MG63 (cell line): ENCODE results near the gene EDAR. TPM values are rescaled to one million over a fixed set of nuclear protein-coding genes. Genes with fewer than 3 reads are reported as not detected.

Source experiments
- DNase-seq: peaks from one replicate; pipeline ENCODE4 v3.0.0-alpha.2; 2020
- H3K27me3 ChIP-seq: fragments of 250-450 bp; sonication (Bioruptor Pico); 2 replicates; pipeline ENCODE4 v1.5.1; 2020; ENCODE audit warnings: mild to moderate bottlenecking, moderate library complexity
- H3K36me3 ChIP-seq: fragments of 250-450 bp; sonication (Bioruptor Pico); 2 replicates; pipeline ENCODE4 v1.5.1; 2020; ENCODE audit warnings: mild to moderate bottlenecking, moderate library complexity
- H3K4me3 ChIP-seq: fragments of 250-450 bp; sonication (Bioruptor Pico); 2 replicates; pipeline ENCODE4 v1.5.1; 2020; ENCODE audit warnings: mild to moderate bottlenecking, moderate library complexity
- H3K9me3 ChIP-seq: fragments of 250-450 bp; sonication (Bioruptor Pico); 2 replicates; pipeline ENCODE4 v1.5.1; 2020; ENCODE audit warnings: mild to moderate bottlenecking, moderate library complexity
- total RNA-seq: library from RNA; depleted of rRNA; stranded (reverse); fragments of >200 nt; shearing (Covaris generic); gene quantifications from 2 replicates; pipeline ENCODE4 v1.2.3, GENCODE V29; 2014; ENCODE audit warnings: low replicate concordance

EDAR gene
- total RNA-seq, 1 experiment from 2014 or later = not detected

DNA sequence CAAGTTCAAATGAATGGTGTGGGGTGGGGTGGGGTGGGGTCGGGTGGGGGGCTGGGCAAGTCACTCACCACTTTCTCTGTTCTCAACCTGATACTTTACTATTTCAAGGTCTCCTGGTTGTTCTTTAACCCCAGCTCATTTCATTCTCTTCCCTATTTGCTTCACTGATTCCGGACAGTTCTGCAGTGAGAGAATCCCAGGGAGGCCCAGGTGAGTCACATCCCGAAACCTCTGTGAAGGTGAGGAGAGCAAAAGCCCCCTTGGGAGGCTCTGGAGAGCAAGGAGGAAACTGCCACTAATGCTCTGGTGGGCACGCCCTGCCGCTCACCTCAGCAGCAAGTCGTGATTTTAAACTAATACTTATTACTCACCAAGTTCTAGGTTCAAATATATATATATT, 8.9 kb downstream of the EDAR start:
- Histone ChIP-seq H3K4me3 (no peak overlapping the region), H3K27me3 (peaks cover 10% of the 10 kb centered on the region), H3K9me3 (no peaks in the 10 kb centered on the region), H3K36me3 (no peaks in the 10 kb centered on the region)
- no peak for DNase-seq

DNA sequence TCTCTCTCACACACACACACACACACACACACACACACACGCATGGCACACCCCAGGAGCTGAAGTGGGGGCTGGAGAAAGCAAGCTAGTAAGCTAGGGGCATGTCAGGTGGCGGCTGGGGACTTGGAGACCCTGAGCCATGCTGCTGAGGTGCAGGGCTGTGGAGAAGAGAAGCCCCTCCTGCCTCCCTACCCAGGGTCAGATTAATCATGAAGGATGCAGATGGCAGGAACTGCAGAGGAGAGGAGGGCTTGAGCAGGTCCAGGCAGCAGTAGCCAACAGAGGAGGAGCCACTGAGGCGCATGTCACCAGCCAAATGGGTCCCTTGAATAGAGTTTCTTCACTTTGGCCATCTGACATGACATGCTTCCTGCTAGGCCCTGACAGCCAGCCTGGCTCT, 9.6 kb downstream of the EDAR start:
- no peak overlapping the region for H3K4me3 ChIP-seq
- no peaks in the 10 kb centered on the region for H3K36me3 ChIP-seq
- no peak for DNase-seq
- H3K27me3 ChIP-seq = peaks cover 10% of the 10 kb centered on the region
- no peaks in the 10 kb centered on the region for H3K9me3 ChIP-seq

DNA sequence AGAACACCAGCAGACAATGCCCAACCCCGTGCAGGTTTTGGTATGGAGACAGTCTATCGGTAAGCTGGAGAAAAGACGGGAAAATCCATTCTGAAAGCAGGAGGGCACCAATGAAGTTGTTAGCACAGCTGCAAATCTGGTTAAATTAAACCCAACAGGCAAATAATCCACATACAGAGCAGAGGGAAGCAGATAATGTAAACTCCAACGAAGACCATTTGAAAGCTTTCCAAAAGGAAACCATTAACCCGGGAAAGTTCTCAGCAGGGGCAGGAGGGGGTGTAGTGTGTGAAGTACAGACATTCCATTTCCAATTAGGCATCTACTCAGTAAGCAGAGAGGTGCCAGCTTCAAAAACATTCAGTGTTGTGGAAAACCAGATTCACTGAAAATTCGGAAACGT, 10.3 kb downstream of the EDAR start:
- H3K27me3 ChIP-seq = peaks cover 10% of the 10 kb centered on the region
- DNase-seq = no peak
- H3K9me3 ChIP-seq = no peaks in the 10 kb centered on the region
- H3K4me3 ChIP-seq = no peak overlapping the region
- no peaks in the 10 kb centered on the region for H3K36me3 ChIP-seq

DNA sequence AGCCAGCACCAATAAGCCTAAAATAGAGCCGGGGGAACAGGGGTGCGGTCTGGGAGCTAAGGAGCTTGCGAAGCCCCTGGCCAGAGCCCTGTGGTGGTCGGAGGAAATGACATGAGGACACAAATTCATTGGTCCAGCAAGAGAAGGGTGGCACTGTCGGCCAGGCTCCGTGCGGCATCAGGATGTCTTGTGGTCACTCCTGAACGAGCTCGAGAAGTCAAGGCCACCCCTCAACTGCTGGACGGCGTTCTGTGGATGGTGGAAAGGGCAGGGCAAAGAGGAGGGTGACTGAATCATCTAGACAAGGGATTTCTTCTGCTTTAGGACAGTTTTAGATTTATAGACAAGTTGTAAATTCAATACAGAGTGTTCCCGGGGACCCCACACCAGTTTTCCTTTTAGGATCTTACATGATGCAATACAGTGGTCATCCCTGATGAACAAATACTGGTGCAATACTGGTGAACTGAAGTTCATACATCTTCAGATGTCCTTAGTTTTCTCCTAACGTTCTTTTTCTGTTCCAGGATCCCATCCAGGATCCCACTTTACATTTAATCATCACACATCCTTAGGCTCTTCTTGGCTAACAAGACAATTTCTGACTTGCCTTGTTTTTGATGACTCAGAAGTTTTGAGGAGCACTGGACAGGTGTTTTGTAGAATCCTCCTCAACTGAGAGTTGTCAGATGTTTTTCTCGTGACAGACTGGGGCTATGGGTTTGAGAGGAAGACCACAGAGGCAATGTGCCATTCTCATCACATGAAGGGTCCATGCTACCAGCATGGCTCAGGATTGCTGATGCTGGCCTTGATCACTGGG, 13.2 kb downstream of the EDAR start:
- H3K4me3 ChIP-seq = no peak overlapping the region
- H3K36me3 ChIP-seq = no peaks in the 10 kb centered on the region
- H3K9me3 ChIP-seq = no peaks in the 10 kb centered on the region
- DNase-seq = no peak
- H3K27me3 ChIP-seq = no peaks in the 10 kb centered on the region; the same call in 1 of the 2 replicates

DNA sequence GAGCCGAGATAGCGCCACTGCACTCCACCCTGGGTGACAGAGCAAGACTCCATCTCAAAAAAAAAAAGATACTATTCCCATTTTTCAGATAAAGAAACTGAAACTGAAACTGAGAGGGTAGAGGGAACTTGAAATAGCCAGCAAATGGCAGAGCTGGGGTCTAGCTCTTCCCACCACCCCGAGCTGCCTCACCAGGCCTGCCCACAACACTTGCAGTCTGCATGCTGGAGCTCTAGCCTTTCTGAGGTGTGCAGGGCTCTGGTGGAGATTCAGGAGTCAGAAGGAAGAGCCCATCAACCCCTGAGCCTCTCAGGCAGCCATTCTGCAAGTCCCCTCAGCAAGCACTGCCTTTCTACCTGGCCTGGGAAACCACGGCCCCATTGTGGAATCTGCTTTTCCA, 14.3 kb downstream of the EDAR start:
- no peak for DNase-seq
- no peaks in the 10 kb centered on the region; the same call in 1 of the 2 replicates for H3K27me3 ChIP-seq
- no peak overlapping the region for H3K4me3 ChIP-seq
- H3K9me3 ChIP-seq = no peaks in the 10 kb centered on the region
- H3K36me3 ChIP-seq = no peaks in the 10 kb centered on the region

DNA sequence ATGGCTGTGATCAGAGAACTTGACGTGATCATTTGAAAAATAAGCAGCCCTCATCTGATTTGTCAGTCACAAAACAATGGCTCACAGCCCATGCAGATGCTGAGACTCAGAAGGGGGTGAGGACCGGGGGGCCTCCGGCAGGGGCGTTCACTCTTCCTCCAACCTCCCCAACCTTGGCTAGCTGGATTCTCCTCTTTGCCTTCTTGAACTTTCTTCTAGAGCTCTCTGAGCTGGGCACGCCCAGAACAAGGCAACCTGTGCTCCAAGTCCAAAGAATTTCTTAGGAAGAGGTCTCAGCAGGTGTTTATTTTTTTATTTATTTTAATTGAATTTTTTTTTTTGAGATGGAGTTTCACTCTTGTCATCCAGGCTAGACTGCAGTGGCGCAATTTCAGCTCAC, 16.4 kb downstream of the EDAR start:
- Histone ChIP-seq H3K27me3 (no peaks in the 10 kb centered on the region; the same call in 1 of the 2 replicates), H3K36me3 (no peaks in the 10 kb centered on the region), H3K9me3 (no peaks in the 10 kb centered on the region), H3K4me3 (no peak overlapping the region)
- DNase-seq = no peak

DNA sequence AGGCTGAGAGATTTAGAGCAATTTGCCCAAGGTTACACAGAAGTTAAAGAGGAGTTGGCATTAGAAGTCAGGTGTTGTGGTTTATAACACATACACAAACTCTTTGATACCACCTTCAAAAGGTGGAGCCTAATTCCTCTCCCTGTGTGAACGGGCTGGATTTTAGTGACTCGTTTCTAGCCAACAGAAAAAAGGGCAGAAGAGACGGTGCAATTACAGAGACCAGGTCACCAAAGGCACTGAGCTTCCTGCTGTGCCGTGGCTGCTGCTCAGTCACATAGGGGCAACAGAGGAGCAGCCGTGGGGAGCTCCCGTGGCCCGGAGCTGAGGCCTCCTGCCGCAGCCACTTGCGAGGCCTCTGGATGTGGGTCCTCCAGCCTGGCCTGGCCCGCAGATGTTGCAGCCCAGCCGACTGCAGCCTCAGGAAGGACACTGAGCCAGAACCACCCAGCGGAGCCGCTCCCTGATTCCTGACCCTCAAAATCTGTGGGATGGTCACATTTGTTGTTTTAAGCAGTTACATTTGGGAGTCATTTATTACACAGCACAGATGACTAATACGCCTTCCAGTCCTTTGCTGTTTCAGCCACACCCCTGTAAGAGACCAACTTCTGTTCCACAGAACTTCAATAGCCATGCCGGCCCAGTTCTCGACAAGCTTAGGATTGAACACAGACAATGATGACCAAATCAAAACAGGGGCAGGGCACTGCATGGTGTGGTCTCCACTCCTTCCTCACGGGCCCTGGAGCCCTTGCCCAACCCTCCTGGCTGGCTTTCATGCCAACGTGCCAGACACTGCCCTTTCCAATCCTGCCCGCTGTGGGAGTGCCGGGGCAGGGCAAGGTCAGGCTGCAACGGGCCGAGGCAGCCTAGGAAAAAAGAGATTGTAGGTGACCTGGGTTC, 17.1 kb downstream of the EDAR start:
- H3K36me3 ChIP-seq = no peaks in the 10 kb centered on the region
- H3K27me3 ChIP-seq = no peaks in the 10 kb centered on the region; the same call in 1 of the 2 replicates
- peak; percentile 58 for DNase-seq
- no peaks in the 10 kb centered on the region for H3K9me3 ChIP-seq
- H3K4me3 ChIP-seq = no peak overlapping the region

DNA sequence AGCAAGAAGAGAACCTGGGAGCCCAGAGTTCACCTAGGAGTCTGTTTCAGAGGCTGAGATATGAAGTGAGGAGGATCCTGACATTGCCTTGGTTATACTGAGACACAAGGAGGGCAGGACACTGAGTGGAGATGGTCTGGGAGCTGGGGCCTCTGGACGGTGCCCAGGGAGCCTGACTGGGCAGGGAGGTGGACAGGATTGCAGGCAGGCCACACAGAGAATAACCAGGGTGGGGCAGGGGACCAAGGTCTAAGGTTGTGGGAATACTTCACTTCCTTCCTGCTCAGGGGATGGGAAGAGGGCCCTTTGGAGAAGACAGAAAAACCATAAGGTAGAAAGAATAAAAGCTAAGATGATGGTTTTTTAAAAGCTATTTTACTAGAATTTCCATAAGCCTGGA, 18.7 kb downstream of the EDAR start:
- DNase-seq = no peak

DNA sequence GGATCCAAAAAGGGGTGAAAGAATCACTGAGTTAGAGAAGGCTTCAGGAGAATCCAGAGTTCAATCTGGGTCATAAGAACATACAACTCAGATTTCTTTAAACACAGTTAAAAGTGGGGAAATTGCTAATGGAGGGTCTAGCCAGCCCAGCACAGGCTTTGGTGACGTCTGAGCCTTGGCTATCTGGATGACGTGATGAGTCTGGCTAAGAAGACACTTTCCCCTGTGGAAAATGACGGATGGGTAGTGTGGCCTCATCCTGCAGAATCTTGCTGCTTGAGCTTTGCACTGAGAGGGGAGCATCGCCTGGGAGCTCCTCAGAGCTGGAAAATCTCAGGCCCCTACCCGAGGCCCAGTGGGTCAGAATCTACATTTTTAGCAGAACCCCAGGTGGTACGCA, 19.2 kb downstream of the EDAR start:
- Histone ChIP-seq H3K4me3 (no peak overlapping the region), H3K9me3 (no peaks in the 10 kb centered on the region), H3K36me3 (no peaks in the 10 kb centered on the region), H3K27me3 (no peaks in the 10 kb centered on the region)
- no peak for DNase-seq

More for the DNA sequence above, 18.7 kb downstream of the EDAR start:
- Histone ChIP-seq H3K36me3 (no peaks in the 10 kb centered on the region), H3K27me3 (no peaks in the 10 kb centered on the region), H3K9me3 (no peaks in the 10 kb centered on the region), H3K4me3 (no peak overlapping the region)

DNA sequence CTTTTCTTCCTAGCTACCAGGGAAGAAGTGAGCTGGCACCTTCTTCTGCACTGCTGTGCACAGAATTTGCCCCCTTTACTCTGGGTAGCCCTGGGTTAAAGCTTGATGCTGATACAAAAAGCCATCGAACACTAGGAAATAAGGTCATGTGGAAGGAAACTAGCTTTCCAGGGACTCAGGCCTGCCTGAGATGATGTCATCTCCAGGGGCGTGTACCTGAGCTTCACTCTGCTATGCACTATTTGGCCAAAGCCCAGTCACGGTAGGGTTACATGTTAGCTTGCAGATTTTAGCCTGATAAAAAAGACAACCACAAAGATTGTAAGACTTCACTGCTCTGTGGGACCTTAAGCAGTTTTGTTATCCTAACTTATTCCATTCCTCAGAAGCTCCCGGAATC, 20.4 kb downstream of the EDAR start:
- no peaks in the 10 kb centered on the region for H3K36me3 ChIP-seq
- no peak for DNase-seq
- no peak overlapping the region for H3K4me3 ChIP-seq
- no peaks in the 10 kb centered on the region for H3K27me3 ChIP-seq
- no peaks in the 10 kb centered on the region for H3K9me3 ChIP-seq

DNA sequence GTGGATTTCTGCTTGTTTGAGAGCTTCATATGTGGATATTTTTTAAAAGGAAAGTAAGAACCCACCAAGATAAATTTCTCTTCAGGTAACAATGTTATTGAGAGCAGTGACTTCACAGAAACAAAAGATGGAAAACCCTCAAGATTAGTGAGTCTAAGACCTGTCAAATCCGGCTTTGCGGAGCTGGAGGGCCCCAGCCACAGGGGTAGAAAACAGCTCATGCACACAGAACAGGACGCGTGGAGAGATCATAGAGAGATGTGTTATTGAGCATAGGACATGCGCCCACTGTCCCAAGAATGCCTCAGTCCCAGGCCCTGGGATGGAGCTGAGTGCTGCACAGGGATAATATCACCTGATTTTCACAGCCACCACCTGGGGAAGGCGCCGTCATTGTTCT, 21.3 kb downstream of the EDAR start:
- H3K4me3 ChIP-seq = no peak overlapping the region
- no peaks in the 10 kb centered on the region for H3K27me3 ChIP-seq
- no peaks in the 10 kb centered on the region for H3K9me3 ChIP-seq
- no peaks in the 10 kb centered on the region for H3K36me3 ChIP-seq
- DNase-seq = no peak

DNA sequence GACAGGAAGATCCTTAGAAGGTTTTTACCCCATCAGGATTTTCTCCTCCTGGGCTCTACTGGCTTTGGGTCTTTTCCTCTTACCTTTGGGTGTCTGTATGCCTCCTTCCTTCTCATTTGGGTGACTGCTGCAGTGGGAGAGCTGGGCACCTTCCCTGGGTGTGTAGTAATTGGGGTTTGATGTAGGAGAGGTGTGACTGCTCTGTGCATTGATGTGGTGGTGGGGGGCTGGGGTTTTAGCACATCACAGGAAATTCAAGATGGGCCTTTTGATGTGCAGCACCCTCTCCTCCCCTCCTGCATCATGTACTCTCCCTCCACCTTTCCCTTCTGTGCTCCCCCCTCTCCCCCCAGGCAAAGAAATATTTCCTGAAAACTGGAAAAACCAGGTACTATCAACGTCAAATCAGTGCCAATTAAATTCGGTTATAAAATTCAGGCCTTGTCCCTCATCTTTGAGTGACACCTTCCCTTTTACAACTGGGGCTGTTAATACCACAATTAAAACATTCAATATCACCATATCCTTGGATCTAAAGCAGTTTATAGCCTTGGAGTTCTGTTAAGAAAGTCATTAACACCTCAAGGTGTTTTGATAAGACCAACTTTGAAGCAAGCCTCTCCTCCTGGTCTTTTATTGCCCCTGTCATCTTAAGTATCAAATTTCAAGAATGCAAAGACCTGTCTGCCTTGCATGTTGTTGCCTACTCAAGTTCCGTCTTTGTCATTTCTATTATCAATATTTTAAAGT, 23.3 kb downstream of the EDAR start:
- Histone ChIP-seq H3K27me3 (no peaks in the 10 kb centered on the region), H3K4me3 (no peak overlapping the region), H3K36me3 (no peaks in the 10 kb centered on the region), H3K9me3 (no peaks in the 10 kb centered on the region)
- no peak for DNase-seq

DNA sequence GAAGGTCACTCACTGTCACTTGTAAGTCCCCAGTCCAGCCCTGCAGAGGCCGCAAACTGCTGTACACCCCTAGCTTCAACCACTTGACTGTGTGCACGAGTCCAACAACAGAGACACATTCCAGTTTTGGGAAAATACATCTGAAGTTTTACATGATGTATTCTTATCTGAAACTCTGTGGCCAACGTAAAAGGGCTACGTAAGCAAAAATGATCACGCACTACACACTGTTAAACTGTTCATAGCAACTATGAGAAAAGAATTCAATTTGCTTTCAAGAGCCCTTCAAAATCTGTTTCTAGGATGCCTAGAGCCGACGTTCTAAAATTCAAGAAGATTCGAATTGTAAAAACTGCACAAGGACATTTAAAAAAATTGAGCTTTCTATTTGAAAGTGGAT, 26.0 kb downstream of the EDAR start:
- Histone ChIP-seq H3K4me3 (no peak overlapping the region), H3K36me3 (no peaks in the 10 kb centered on the region), H3K9me3 (no peaks in the 10 kb centered on the region), H3K27me3 (no peaks in the 10 kb centered on the region)
- no peak for DNase-seq

DNA sequence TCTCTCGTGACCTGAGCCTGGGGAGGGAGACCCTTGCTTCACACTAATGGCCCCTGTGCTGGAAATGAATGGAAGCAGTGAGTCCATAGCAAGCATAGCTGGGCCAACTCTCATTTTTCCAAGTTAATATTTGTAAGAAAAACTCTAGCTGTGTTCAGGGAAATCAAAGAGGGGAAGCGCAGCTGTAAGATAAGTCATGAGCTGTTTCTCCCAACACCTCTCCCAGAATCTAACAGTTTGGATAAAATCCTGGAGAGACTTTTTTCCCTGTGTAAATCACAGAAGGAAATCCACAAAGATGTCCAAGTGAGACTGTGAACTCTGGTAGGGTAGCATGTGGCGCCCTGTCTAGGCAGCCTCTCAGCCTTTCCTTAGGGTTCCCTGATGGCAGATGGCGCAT, 27.2 kb downstream of the EDAR start:
- H3K9me3 ChIP-seq = no peaks in the 10 kb centered on the region
- H3K27me3 ChIP-seq = no peaks in the 10 kb centered on the region
- H3K4me3 ChIP-seq = no peak overlapping the region
- no peaks in the 10 kb centered on the region for H3K36me3 ChIP-seq
- DNase-seq = no peak

DNA sequence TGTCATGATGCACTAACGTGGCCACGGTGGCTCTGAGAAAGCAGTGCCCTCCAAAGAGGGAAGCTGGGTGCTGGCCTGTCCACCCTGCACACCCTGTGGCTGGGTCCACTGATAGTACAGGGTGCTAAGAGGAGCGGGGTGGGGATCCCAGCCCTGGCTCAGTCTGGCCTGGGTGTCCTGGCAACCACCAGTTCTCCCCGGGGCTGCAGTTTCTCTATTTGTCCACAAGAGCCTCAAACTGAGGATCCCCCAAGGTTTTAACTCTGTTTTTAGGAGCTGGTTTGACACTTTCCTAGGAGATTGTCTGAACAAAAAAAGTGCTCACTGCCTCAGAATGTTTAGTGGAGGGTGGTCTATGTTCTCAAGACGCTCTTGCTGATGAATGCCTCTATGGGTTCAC, 29.0 kb downstream of the EDAR start:
- Histone ChIP-seq H3K4me3 (no peak overlapping the region), H3K36me3 (no peaks in the 10 kb centered on the region), H3K9me3 (no peaks in the 10 kb centered on the region), H3K27me3 (no peaks in the 10 kb centered on the region)
- no peak for DNase-seq

DNA sequence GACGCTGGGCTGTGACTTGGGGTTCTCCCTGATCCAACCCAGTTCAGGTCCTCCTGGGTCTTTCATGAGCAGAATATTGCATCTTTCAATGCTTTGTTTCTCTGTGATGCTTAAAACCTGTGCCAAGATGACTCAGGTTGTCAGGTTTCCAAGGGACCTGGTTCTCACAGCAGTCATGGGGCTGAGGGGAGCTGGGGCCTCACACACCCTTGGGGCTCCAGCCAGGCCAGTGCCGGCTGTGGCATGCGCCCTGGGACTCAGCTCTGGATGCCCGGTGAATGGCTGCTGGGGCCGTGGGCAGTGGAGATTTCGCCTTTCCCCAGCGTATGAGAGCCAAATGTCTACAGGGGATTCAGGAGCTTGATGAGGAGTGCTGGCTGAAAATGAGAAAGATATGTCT, 29.6 kb downstream of the EDAR start:
- Histone ChIP-seq H3K36me3 (no peaks in the 10 kb centered on the region), H3K4me3 (no peak overlapping the region), H3K9me3 (no peaks in the 10 kb centered on the region), H3K27me3 (no peaks in the 10 kb centered on the region)
- DNase-seq = peak; percentile 38
